ENCODE measurements around the gene HES7.
A peak's percentile ranks its signal among the peaks of the same experiment; 100 is the strongest.

- TF ChIP-seq POLR2A (IDR thresholded peaks at IDR 0.05; ENCODE audit: borderline replicate concordance, extremely low read depth, insufficient read depth, insufficient read length) (peak; percentile 53), CTCF (IDR thresholded peaks at IDR 0.05 in 2 of 3, conservative IDR thresholded peaks at IDR 0.05 in 1 of 3; ENCODE audit: borderline replicate concordance in 1 of 3, insufficient read depth in 1 of 3, low read depth in 2 of 3, low read length in 2 of 3) (no peak), CEBPB (IDR thresholded peaks at IDR 0.05; ENCODE audit: low read depth) (no peak; the same call in 1 of the 2 replicates), POLR2AphosphoS5 (IDR thresholded peaks at IDR 0.05; ENCODE audit: low read depth, low read length) (peak; percentile 78), YY1 (IDR thresholded peaks at IDR 0.05; ENCODE audit: extremely low read depth, insufficient replicate concordance, low read depth, low read length) (no peak), EZH2phosphoT487 (IDR thresholded peaks at IDR 0.05; ENCODE audit: borderline replicate concordance) (no peak), ATF3 (IDR thresholded peaks at IDR 0.05) (no peak), ELF1 (IDR thresholded peaks at IDR 0.05; ENCODE audit: borderline replicate concordance, low read depth) (no peak), EZH2 (IDR thresholded peaks at IDR 0.05) (no peak), JUND (IDR thresholded peaks at IDR 0.05) (no peak), FOSL1 (IDR thresholded peaks at IDR 0.05; ENCODE audit: low read depth) (no peak)
These were observed 28.3 kb upstream of the HES7 start, which contains the start of gene PER1 for GRCh38 chr17:8152112-8152775.
